ENCODE results near the gene RASA3.

The RASA3 gene

GRCh38 chr13:114054264-114054663 lies 78.2 kb downstream of the RASA3 start:
- DNase-seq (ENCODE audit: low read depth in 2 of 2) = no peak

GRCh38 chr13:114053026-114053425 lies 79.4 kb downstream of the RASA3 start:
- no peak for DNase-seq (ENCODE audit: low read depth in 2 of 2)

- DNase-seq (ENCODE audit: low read depth in 2 of 2) = no peak
These were observed 81.6 kb downstream of the RASA3 start for GRCh38 chr13:114050536-114051450.

GRCh38 chr13:114049626-114050101 lies 82.8 kb downstream of the RASA3 start:
- no peak for DNase-seq (ENCODE audit: low read depth in 2 of 2)

GRCh38 chr13:114049026-114049425 lies 83.4 kb downstream of the RASA3 start:
- peak in 1 of 2 donors; percentile 57 for DNase-seq (ENCODE audit: low read depth in 2 of 2)

- DNase-seq (ENCODE audit: low read depth in 2 of 2) = no peak
These were observed 84.0 kb downstream of the RASA3 start for GRCh38 chr13:114048443-114048842.

GRCh38 chr13:114047358-114047881 lies 85.0 kb downstream of the RASA3 start:
- no peak for DNase-seq (ENCODE audit: low read depth in 2 of 2)

GRCh38 chr13:114046431-114046975 lies 85.9 kb downstream of the RASA3 start:
- DNase-seq (ENCODE audit: low read depth in 2 of 2) = no peak

GRCh38 chr13:114045113-114045735 lies 87.2 kb downstream of the RASA3 start:
- DNase-seq (ENCODE audit: low read depth in 2 of 2) = no peak

GRCh38 chr13:114044486-114044885 lies 87.9 kb downstream of the RASA3 start:
- DNase-seq (ENCODE audit: low read depth in 2 of 2) = no peak

- no peak for DNase-seq (ENCODE audit: low read depth in 2 of 2)
These were observed 88.9 kb downstream of the RASA3 start for GRCh38 chr13:114043421-114044053.

GRCh38 chr13:114042066-114042815 lies 90.2 kb downstream of the RASA3 start:
- DNase-seq (ENCODE audit: low read depth in 2 of 2) = no peak

- DNase-seq (ENCODE audit: low read depth in 2 of 2) = no peak
These were observed 90.9 kb downstream of the RASA3 start for GRCh38 chr13:114041493-114041892.

GRCh38 chr13:114039471-114040141 lies 92.8 kb downstream of the RASA3 start:
- DNase-seq (ENCODE audit: low read depth in 2 of 2) = no peak

GRCh38 chr13:114038900-114039299 lies 93.5 kb downstream of the RASA3 start:
- no peak for DNase-seq (ENCODE audit: low read depth in 2 of 2)

GRCh38 chr13:114038211-114038613 lies 94.2 kb downstream of the RASA3 start:
- DNase-seq (ENCODE audit: low read depth in 2 of 2) = no peak

- DNase-seq (ENCODE audit: low read depth in 2 of 2) = no peak
These were observed 94.7 kb downstream of the RASA3 start for GRCh38 chr13:114037674-114038073.

- no peak for DNase-seq (ENCODE audit: low read depth in 2 of 2)
These were observed 96.6 kb downstream of the RASA3 start for GRCh38 chr13:114035583-114036531.

GRCh38 chr13:114035186-114035582 lies 97.2 kb downstream of the RASA3 start:
- DNase-seq (ENCODE audit: low read depth in 2 of 2) = no peak

All from stimulated activated CD4-positive, alpha-beta T cell treated with anti-CD3 and anti-CD28 coated beads, Interleukin-15, amount 100 ng/mL, for 48 hours (primary cell).